GM21360 (cell line): Measurements from ENCODE around the gene PTOV1.
A peak's percentile ranks its signal among the peaks of the same experiment; 100 is the strongest.

Experiments
- ATAC-seq: cut with Tn5 transposase; IDR thresholded peaks from one replicate; pipeline ENCODE4 v1.9.1; 2021; ENCODE audit warnings: mild to moderate bottlenecking, moderate library complexity; ENCODE audit not compliant: unreplicated experiment

PTOV1 gene

GRCh38 chr19:49858088-49858985 lies 7.4 kb downstream of the PTOV1 start:
- ATAC-seq = no peak

- no peak for ATAC-seq
These were observed 8.8 kb downstream of the PTOV1 start for GRCh38 chr19:49859682-49860335.

- ATAC-seq = no peak
These were observed 9.6 kb downstream of the PTOV1 start for GRCh38 chr19:49860336-49861102.

- ATAC-seq = no peak
These were observed 10.1 kb downstream of the PTOV1 start for GRCh38 chr19:49861107-49861506.

GRCh38 chr19:49861541-49862378 lies 10.8 kb downstream of the PTOV1 start:
- ATAC-seq = no peak

- no peak for ATAC-seq
These were observed 11.7 kb downstream of the PTOV1 start for GRCh38 chr19:49862391-49863253.

- ATAC-seq = no peak
These were observed 12.4 kb downstream of the PTOV1 start for GRCh38 chr19:49863254-49863934.

GRCh38 chr19:49863935-49864320 lies 13.0 kb downstream of the PTOV1 start:
- ATAC-seq = no peak

GRCh38 chr19:49864890-49865289 lies 13.9 kb downstream of the PTOV1 start:
- ATAC-seq = no peak

- ATAC-seq = peak; percentile 31
These were observed 16.2 kb downstream of the PTOV1 start, which contains the start of gene PNKP for GRCh38 chr19:49866933-49867782. Gene PNKP (minus strand): TSS chr19:49867576. CDS start chr19:49867204, 372 bp downstream.

- ATAC-seq = peak; percentile 4
These were observed 18.1 kb downstream of the PTOV1 start for GRCh38 chr19:49869009-49869483.

GRCh38 chr19:49869484-49870308 lies 18.7 kb downstream of the PTOV1 start:
- ATAC-seq = peak; percentile 60

- ATAC-seq = no peak
These were observed 19.4 kb downstream of the PTOV1 start for GRCh38 chr19:49870309-49870901.

GRCh38 chr19:49871349-49871985 lies 20.5 kb downstream of the PTOV1 start:
- no peak for ATAC-seq

- no peak for ATAC-seq
These were observed 21.5 kb downstream of the PTOV1 start for GRCh38 chr19:49872245-49873128.
